IPS-11a (cell line): ENCODE data around the gene FBXO41.
"Not testable (repeated sequence)": the region's sequence is repeated elsewhere in the genome, so short reads cannot be mapped to it uniquely, and the experiment has no call there.

Source experiments
- H3K4me3 ChIP-seq: one replicate; pipeline ENCODE4 v1.5.1; 2013; ENCODE audit warnings: low read depth, low read length, control low read depth

Gene FBXO41

GRCh38 chr2:73263540-73264331 is 20.5 kb downstream of the FBXO41 start:
- H3K4me3 ChIP-seq, result no peak overlapping the region

- H3K4me3 ChIP-seq, result not testable (repeated sequence)
Measured at GRCh38 chr2:73262691-73263429, 21.4 kb downstream of the FBXO41 start.

GRCh38 chr2:73262108-73262651 is 22.1 kb downstream of the FBXO41 start:
- no peak overlapping the region for H3K4me3 ChIP-seq

- no peak overlapping the region for H3K4me3 ChIP-seq
Measured at GRCh38 chr2:73260338-73260984, 23.8 kb downstream of the FBXO41 start.

GRCh38 chr2:73259704-73260337 is 24.5 kb downstream of the FBXO41 start:
- no peak overlapping the region for H3K4me3 ChIP-seq

GRCh38 chr2:73259276-73259675 is 25.0 kb downstream of the FBXO41 start:
- no peak overlapping the region for H3K4me3 ChIP-seq

GRCh38 chr2:73258913-73259215 is 25.4 kb downstream of the FBXO41 start:
- H3K4me3 ChIP-seq, result no peak overlapping the region

GRCh38 chr2:73258186-73258912 is 25.9 kb downstream of the FBXO41 start:
- H3K4me3 ChIP-seq, result no peak overlapping the region

GRCh38 chr2:73257425-73258125 is 26.7 kb downstream of the FBXO41 start:
- no peak overlapping the region for H3K4me3 ChIP-seq

GRCh38 chr2:73257021-73257420 is 27.3 kb downstream of the FBXO41 start:
- H3K4me3 ChIP-seq, result no peak overlapping the region

GRCh38 chr2:73256618-73256922 is 27.7 kb downstream of the FBXO41 start:
- no peak overlapping the region for H3K4me3 ChIP-seq

GRCh38 chr2:73255907-73256617 is 28.2 kb downstream of the FBXO41 start:
- no peak overlapping the region for H3K4me3 ChIP-seq

GRCh38 chr2:73255007-73255644 is 29.2 kb downstream of the FBXO41 start:
- H3K4me3 ChIP-seq, result no peak overlapping the region

- H3K4me3 ChIP-seq, result no peak overlapping the region
Measured at GRCh38 chr2:73254343-73255006, 29.8 kb downstream of the FBXO41 start.

- no peak overlapping the region for H3K4me3 ChIP-seq
Measured at GRCh38 chr2:73253901-73254300, 30.4 kb downstream of the FBXO41 start.

- no peak overlapping the region for H3K4me3 ChIP-seq
Measured at GRCh38 chr2:73253400-73253799, 30.9 kb downstream of the FBXO41 start.

GRCh38 chr2:73252238-73253027 is 31.8 kb downstream of the FBXO41 start:
- H3K4me3 ChIP-seq, result no peak overlapping the region
